Loucy (cell line): ENCODE measurements around the gene AHDC1.

ENCODE experiments used
- H2AFZ ChIP-seq: fragments of 200-600 bp; sonication (generic); 2 replicates; pipeline ENCODE4 v1.6.0; 2016; ENCODE audit warnings: antibody characterized with exemption, mild to moderate bottlenecking, low read length, moderate library complexity
- H3F3A ChIP-seq: fragments of 200-600 bp; 2 replicates; pipeline ENCODE4 v1.6.0; 2016; ENCODE audit warnings: antibody characterized with exemption, low read depth, mild to moderate bottlenecking
- H3K27me3 ChIP-seq: fragments of 200-600 bp; sonication (generic); 2 replicates; pipeline ENCODE4 v1.6.1; 2014; ENCODE audit warnings: low read length, mild to moderate bottlenecking; ENCODE audit not compliant: insufficient read depth, poor library complexity, severe bottlenecking
- H3K36me3 ChIP-seq: fragments of 200-600 bp; sonication (generic); 2 replicates; pipeline ENCODE4 v1.6.1; 2016; ENCODE audit warnings: low read length; ENCODE audit not compliant: insufficient read depth
- H3K4me1 ChIP-seq: fragments of 200-600 bp; sonication (generic); 2 replicates; pipeline ENCODE4 v1.5.1; 2014; ENCODE audit warnings: low read length, mild to moderate bottlenecking; ENCODE audit not compliant: insufficient read depth, poor library complexity, severe bottlenecking
- H3K4me2 ChIP-seq: fragments of 200-600 bp; sonication (generic); 2 replicates; pipeline ENCODE4 v1.6.0; 2014; ENCODE audit warnings: antibody characterized with exemption, low read length, low read depth, mild to moderate bottlenecking; ENCODE audit not compliant: poor library complexity, severe bottlenecking
- H3K4me3 ChIP-seq: fragments of 200-600 bp; sonication (generic); 2 replicates; pipeline ENCODE4 v1.5.1; 2014; ENCODE audit warnings: low read length, mild to moderate bottlenecking, mixed read lengths; ENCODE audit not compliant: poor library complexity, severe bottlenecking
- H3K79me2 ChIP-seq: fragments of 200-600 bp; sonication (generic); 2 replicates; pipeline ENCODE4 v1.6.1; 2014; ENCODE audit warnings: low read length; ENCODE audit not compliant: insufficient read depth
- H3K9ac ChIP-seq: fragments of 200-600 bp; sonication (generic); 2 replicates; pipeline ENCODE4 v1.6.0; 2014; ENCODE audit warnings: mild to moderate bottlenecking, low read depth, low read length, moderate library complexity; ENCODE audit not compliant: poor library complexity, severe bottlenecking
- H3K9me2 ChIP-seq: fragments of 200-600 bp; sonication (generic); replicated peaks from 2 replicates; pipeline ENCODE4 v1.6.1; 2016; ENCODE audit warnings: low read depth, low read length, mixed read lengths
- H3K9me3 ChIP-seq: fragments of 200-600 bp; sonication (generic); 2 replicates; pipeline ENCODE4 v1.6.1; 2014; ENCODE audit warnings: mild to moderate bottlenecking, antibody characterized with exemption, low read length, low read depth; ENCODE audit not compliant: insufficient read depth
- H4K20me1 ChIP-seq: fragments of 200-600 bp; sonication (generic); 2 replicates; pipeline ENCODE4 v1.6.0; 2014; ENCODE audit warnings: antibody characterized with exemption, low read length, mild to moderate bottlenecking; ENCODE audit not compliant: insufficient read depth, poor library complexity, severe bottlenecking
- EZH2phosphoT487 ChIP-seq: fragments of 200-600 bp; IDR thresholded peaks from 2 replicates; pipeline ENCODE4 v1.6.1; 2018; ENCODE audit warnings: antibody characterized with exemption, mild to moderate bottlenecking, moderate library complexity, borderline replicate concordance
- TF ChIP-seq, protein P1 (sequence below): fragments of 200-600 bp; sonication (generic); conservative IDR thresholded peaks from 2 replicates; pipeline ENCODE4 v1.5.1; 2014; ENCODE audit warnings: mild to moderate bottlenecking, antibody characterized with exemption, low read length

AHDC1 gene

DNA sequence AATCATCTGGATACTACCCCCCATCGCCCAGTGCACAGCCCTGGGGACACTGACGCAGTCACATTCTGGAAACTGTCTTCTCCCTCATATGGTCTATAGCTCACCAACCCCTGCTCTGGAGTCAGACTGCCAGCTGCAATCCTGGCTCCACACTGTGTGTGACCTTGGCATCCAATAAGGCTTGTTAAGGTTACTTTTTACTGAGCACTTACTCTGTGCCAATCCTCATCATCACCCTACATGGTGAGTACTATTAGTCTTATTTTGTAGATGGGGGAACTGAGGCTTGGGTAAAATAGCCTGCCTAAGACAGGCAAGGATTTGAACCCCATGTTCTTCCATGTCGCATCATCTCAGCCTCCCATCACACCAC lies 34.9 kb downstream of the AHDC1 start:
- Histone ChIP-seq H3K79me2 (peaks cover 99% of the 10 kb centered on the region), H3K9me2 (no peaks in the 10 kb centered on the region), H3K36me3 (peaks cover 10% of the 10 kb centered on the region; the same call in 1 of the 2 replicates), H2AFZ (no peak overlapping the region), H3K27me3 (no peaks in the 10 kb centered on the region), H3K4me3 (no peak overlapping the region), H3K9me3 (no peaks in the 10 kb centered on the region), H4K20me1 (peaks cover 78% of the 10 kb centered on the region), H3K4me2 (no peak overlapping the region), H3F3A (no peaks in the 10 kb centered on the region), H3K9ac (no peak overlapping the region), H3K4me1 (peaks cover 45% of the 10 kb centered on the region)
- TF ChIP-seq, protein P1, sequence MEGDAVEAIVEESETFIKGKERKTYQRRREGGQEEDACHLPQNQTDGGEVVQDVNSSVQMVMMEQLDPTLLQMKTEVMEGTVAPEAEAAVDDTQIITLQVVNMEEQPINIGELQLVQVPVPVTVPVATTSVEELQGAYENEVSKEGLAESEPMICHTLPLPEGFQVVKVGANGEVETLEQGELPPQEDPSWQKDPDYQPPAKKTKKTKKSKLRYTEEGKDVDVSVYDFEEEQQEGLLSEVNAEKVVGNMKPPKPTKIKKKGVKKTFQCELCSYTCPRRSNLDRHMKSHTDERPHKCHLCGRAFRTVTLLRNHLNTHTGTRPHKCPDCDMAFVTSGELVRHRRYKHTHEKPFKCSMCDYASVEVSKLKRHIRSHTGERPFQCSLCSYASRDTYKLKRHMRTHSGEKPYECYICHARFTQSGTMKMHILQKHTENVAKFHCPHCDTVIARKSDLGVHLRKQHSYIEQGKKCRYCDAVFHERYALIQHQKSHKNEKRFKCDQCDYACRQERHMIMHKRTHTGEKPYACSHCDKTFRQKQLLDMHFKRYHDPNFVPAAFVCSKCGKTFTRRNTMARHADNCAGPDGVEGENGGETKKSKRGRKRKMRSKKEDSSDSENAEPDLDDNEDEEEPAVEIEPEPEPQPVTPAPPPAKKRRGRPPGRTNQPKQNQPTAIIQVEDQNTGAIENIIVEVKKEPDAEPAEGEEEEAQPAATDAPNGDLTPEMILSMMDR = no peak
- TF ChIP-seq EZH2phosphoT487 = no peak

DNA sequence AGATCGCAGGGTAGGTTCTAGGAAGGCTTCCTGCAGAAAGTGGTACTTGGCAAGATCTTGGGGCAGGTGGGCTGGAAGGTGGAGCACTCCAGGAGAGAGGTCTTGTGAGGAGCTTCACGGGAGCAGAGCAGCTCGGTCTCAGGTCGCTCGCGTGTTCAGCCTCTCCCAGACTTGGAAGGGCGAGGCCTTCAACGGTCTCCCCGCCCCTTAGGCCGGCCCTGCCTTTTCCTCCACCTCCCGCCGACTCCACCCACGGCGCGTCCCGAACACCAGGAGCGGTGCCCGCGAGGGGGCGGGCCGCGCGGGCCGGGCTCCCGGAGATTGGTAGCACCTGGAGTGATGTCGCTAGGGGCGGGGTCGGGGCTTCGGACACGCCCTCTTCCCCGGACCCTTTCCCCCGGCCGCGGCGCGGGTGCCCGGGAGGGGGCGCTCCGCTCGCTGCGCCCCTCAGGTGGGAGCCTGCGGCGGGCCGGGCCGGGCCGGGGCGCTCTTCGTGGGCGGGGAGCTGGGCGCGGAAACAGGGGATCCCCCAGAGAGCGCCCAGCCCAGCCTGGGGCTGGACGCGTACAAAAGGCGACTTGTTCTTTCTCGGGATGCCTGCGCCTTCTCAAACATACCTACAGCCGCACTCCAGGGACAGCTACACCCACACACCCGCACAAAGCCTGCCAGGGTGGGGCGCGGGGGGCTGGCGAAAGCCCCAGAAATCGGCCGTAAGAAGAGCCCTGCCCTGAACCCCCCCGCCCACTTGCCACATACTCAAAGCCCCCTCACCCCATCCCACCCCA lies 35.5 kb downstream of the AHDC1 start:
- no peak overlapping the region for H2AFZ ChIP-seq

DNA sequence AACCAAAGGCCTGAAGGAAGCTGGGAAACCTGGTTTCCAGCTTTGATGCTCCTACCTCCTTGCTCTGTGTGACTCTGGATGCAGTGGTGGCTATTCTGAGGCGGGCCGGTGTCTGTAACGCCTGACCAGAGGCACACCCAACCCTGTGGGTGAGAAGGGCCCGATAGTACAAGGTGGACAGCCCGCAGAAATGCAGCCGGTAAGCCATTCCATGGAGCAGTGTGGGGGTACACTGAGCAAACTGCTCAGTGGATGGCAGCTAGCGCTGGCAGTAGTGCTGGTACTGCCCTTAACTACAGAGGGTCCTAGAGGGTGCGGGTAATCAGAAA lies 36.0 kb downstream of the AHDC1 start:
- no peak overlapping the region for H3K9ac ChIP-seq
- peaks cover 10% of the 10 kb centered on the region; the same call in 1 of the 2 replicates for H3K36me3 ChIP-seq
- no peaks in the 10 kb centered on the region for H3K27me3 ChIP-seq
- peaks cover 99% of the 10 kb centered on the region for H3K79me2 ChIP-seq
- H3K4me1 ChIP-seq = peaks cover 43% of the 10 kb centered on the region
- H2AFZ ChIP-seq = no peak overlapping the region
- H3K9me3 ChIP-seq = no peaks in the 10 kb centered on the region
- H3K4me3 ChIP-seq = no peak overlapping the region
- H3K9me2 ChIP-seq = no peaks in the 10 kb centered on the region
- no peak overlapping the region for H3K4me2 ChIP-seq
- H4K20me1 ChIP-seq = peaks cover 75% of the 10 kb centered on the region
- no peaks in the 10 kb centered on the region for H3F3A ChIP-seq
- TF ChIP-seq EZH2phosphoT487 = no peak
- TF ChIP-seq, protein P1 = no peak

More for the DNA sequence above, 35.5 kb downstream of the AHDC1 start:
- no peaks in the 10 kb centered on the region for H3K9me2 ChIP-seq
- H3K79me2 ChIP-seq = peaks cover 99% of the 10 kb centered on the region
- H3K36me3 ChIP-seq = peaks cover 10% of the 10 kb centered on the region; the same call in 1 of the 2 replicates
- peaks cover 45% of the 10 kb centered on the region for H3K4me1 ChIP-seq
- H3K9ac ChIP-seq = no peak overlapping the region
- no peak overlapping the region for H3K4me2 ChIP-seq
- H3F3A ChIP-seq = no peaks in the 10 kb centered on the region
- H3K4me3 ChIP-seq = no peak overlapping the region
- H3K27me3 ChIP-seq = no peaks in the 10 kb centered on the region
- no peaks in the 10 kb centered on the region for H3K9me3 ChIP-seq
- TF ChIP-seq, protein P1 = no peak
- no peak for TF ChIP-seq EZH2phosphoT487
- H4K20me1 ChIP-seq = peaks cover 78% of the 10 kb centered on the region
